GM18873 (cell line): ENCODE results near the gene KCNH2.

Source experiments
- ATAC-seq: cut with Tn5 transposase; IDR thresholded peaks from one replicate; pipeline ENCODE4 v1.9.1; 2021; ENCODE audit warnings: mild to moderate bottlenecking, moderate library complexity, moderate number of reproducible peaks; ENCODE audit not compliant: unreplicated experiment, low FRiP score

Gene KCNH2

GRCh38 chr7:150977382-150978125 lies 567 bp downstream of the KCNH2 start:
- no peak for ATAC-seq

DNA sequence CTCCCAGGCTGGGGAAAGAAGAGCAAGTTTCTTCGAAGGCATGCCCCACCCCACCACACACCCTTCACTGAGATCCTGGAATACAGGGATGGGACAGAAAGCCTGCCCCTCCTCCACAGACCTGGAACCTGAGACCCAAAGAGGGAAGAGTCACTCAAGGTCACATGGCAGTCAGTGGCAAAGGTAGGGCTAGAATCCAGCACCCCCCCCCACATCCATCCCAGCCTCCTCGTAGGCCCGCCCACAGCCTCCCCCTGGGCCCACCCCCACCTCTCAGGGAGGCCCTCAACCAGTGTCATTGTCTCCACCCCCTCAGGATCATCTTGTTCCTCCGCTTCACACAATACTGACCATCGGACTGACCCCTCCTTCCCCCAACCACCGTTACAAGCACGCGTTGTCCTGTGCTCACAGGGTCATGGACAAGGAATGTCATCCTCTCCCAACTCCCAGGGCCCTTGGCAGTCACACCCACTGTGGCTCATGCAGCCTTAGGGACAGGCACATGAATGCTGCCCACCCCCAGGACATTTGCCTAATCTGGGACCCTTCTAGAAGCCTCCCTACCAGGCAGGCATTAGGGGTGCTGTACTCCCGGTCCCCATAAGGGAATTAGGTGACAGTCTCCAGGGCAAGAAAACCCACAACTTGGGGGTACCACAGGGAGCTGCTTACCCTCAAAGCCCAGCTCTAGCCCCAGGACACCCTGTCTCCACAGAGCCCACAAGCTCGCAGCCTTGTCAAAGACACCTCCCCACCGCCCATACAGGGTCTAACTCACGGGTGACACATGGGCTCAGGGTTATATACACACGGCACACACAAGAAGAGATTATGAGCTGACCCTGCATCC lies 1.4 kb downstream of the KCNH2 start:
- no peak for ATAC-seq

DNA sequence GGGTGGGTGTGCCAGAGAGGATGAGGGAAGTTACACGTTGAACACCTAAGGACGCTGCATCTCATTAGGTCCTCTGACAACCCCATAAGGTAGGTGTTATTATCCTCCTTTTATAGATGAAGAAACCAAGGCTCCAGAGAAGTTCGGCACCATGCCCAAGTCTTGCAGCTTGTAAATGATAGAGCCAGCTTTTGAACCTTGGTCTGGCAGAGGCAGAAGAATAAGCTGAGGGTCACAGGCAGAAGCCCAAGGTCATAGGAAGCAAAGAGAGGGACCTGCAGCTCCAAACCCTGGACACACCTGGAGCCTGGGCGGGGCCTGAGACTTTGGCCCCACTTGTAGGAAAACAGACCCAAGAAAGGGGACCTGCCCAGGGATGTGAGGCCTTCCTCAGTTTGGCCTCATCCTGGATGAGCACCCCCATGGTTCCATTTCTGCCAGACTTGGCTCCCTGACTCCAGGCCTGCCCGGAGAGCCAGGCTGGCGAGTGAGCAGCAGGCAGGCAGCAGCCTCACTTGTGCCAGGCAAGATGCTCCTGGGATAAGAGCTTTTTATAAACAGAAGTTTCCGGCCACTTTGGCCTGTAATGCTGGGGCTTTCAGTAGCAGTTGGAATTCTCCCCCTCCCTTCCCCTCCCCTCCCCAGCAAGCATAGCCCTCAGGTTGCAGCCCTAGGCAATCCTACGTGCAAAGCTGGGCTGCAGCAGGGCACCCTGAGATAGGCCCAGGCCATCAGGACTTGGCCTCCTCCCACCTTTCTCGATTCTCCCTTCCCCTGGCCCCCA lies 2.4 kb downstream of the KCNH2 start:
- no peak for ATAC-seq

DNA sequence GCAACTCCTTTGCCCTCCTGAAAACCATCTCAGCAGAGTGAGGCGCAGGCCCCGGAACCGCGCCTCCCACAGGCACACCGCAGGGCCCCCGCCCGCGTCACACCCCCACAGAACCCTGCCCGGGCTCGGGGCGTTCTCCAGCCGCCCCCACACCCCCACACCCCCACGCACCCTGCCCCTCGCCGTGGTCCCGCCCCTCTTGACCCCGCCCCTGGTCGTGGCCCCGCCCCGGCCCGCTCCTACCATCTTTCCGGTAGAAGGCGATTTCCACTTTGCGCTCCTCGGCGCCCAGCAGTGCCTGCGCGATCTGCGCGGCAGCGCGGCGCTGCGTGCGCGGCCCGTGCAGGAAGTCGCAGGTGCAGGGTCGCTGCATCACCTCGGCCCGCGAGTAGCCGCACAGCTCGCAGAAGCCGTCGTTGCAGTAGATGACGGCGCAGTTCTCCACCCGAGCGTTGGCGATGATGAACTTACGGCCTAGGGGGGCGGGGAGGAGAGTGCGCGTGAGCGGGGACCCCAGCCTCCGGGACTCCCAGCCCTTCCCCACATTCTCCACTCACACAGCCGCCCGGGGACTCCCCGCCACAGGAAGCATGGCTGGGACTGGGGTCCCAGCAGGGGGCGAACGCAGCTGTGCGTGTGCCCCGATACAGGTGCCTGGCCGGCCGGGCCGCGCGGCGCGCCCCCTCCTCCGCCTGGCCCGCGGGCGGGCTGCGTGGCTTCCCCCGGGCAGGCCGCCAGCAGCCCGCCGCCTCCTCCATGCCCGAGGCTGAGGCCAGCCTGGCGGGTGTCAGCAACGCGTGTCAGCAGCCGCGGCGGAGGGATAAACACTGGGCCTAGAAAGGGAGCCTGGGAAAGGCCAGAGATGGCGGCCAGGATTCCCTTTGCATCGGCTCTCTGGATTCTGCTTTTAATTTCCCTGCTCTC lies 3.4 kb downstream of the KCNH2 start:
- peak; percentile 44 for ATAC-seq

DNA sequence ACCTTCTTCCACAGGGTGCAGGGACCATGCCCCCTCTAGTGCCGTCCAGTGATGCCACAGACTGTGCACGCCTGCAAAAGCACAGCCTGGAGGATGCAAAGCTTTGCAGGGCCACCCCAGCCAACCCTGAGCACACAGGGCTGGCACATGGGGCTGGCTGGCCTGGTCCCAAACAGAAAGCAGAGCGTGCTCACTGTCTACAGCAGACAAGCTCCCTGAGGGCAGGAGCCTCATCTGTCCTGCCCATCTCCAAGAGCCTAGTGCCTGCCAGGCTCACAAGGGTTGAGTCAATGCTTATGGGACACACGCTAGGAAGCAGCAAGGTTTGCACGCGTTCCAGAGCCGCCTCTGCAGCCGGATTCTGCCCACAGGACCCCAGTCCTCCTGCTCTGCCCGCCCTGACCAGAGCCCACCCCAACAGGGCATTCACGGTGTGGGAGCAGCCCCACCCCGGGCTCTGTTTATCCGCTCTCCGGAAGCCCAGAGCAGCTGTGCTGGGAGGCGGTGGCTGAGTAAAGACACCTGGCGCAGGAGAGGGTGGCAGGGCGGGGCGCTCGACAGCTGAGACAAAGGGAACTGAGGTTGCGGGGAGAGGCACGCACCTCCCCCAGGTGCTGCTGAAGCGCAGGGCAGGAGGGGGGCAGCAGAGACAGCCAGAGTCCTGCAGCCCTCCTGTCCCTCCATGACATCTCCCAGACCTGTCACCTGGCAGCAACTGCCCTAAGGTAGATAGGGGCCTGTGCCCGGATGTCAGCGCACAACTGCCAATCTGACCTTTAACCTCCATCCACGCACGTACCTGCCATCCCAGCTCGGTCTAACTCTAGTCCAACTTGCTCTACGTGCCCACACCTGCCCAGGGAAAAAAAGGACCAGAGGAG lies 4.3 kb downstream of the KCNH2 start:
- ATAC-seq, result no peak

DNA sequence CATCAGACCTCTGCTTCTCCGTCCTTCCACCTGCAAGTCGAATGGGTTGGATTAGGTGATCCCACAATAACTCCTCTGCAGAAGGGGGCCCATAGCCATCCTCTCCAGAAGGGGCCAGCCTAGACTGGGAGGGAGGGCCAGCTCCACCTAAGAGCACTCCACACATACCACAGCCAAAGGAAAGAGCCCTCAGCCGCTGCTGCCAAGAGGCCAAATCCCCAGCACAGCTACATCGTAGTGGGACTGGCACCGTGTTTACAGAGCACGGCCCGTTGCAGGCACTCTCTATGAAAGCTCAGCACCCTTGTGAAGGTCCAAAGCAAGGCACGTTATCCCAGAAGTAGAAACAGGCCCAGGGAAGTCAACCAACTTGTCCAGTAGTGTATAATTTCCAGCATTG lies 5.4 kb downstream of the KCNH2 start:
- ATAC-seq, result no peak

GRCh38 chr7:150972023-150972468 lies 6.1 kb downstream of the KCNH2 start:
- no peak for ATAC-seq

DNA sequence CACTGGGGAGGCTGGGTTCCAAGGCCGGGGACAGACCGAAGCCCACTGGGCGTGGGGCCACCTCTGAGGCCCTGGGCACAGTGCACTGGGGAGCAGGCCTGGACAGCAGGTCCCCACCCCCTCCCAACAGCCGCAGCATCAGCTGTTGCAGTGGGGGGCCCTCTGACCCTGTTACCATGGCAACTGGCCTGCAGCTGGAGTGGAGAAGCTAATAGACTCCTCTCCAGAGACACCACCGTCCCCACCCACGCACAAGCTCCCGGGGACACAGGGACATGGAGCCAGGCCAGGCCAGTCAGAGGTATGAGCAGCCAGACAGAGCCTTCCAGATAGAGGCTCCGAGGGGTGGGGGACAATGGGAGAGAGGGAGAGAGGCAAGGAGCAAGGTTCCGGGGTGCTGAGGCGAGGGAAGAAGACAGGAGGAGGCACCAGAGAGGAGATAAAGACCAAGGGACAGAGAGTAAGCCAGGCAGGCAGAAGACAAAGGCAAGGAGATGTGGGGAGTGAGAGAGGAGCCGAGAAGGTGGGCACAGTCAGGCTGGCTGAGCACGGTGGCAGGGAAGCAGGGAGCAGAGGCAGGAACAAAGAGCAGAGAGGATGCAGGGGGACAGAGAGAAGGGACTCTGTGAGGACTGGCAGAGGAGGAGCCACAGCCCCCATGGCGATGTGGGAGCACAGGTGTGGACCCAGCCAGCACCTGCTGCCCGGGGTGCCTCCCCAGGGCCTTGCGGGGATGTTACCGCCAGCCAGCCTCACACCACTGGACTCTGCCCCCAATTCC lies 6.7 kb downstream of the KCNH2 start:
- ATAC-seq, result no peak

DNA sequence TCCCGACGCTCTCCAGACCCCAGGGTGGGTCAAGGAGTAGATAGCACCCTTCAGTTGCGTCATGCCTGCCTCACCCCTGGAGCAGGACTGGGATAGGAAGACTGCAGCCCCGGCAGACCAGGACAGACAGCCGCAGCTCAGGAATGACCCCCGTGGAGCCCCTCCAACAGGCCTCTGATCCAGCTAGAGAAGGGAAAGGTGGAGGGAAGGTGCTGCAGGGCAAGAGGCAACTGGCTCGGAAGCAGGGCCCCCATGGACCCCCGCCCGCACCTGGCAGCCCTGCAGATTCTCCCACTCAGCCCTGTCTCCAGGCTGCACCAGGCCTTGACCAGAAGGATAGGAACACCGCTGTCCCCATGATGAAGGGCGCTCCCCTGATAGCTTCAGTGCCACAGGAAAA lies 7.7 kb downstream of the KCNH2 start:
- ATAC-seq, result no peak

DNA sequence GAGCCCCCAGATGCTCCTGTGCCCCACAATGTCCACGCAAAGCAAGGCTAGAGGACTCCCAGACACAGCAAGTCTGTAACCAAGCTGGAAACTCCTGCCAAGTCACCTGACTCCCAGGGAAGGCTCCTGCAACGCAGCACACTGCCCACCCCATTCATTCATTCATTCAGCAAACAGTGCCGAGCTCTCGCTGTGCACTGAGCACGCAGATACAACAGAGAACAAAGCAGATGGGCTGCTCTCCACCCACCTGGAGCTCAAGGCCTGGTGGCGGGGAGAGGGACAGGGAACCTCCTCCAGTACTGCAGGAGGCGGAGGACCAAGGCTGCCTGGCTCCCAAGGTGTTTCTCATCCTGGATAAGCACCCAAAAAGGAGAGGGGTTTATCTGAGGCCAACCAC lies 8.6 kb downstream of the KCNH2 start:
- ATAC-seq, result no peak

GRCh38 chr7:150968734-150969372 lies 9.3 kb downstream of the KCNH2 start:
- no peak for ATAC-seq

- no peak for ATAC-seq
Measured at GRCh38 chr7:150968056-150968733, 9.9 kb downstream of the KCNH2 start.

- no peak for ATAC-seq
Measured at GRCh38 chr7:150967349-150967748, 10.8 kb downstream of the KCNH2 start.

- no peak for ATAC-seq
Measured at GRCh38 chr7:150966002-150966401, 12.1 kb downstream of the KCNH2 start.

DNA sequence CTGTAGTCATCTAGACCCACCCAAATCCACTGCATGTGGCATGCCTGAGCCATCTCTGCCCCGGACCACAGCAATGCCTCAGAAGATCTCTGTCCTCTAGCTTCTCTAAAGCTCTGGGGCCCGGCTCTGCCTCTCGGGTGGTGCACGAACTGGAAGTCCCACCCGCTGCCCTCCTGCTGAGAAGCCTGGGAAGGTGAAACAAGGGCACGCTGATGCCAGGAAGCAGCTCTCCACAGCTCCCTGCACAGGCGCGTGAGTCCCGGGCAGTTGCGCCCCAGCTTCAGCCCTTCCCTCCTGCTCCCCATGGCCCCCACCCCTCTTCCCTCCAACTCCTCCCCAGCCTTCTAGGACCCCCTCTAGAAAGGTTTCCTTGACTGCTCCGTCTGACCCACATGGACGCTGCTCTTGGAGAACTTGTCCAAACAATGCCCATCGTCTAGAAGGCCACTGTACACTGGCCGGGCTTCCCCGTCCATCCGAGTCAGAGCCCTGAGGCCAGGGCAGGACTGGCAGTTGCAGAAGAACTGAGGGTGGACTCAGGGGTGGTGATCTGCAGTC lies 12.8 kb downstream of the KCNH2 start:
- ATAC-seq, result no peak

DNA sequence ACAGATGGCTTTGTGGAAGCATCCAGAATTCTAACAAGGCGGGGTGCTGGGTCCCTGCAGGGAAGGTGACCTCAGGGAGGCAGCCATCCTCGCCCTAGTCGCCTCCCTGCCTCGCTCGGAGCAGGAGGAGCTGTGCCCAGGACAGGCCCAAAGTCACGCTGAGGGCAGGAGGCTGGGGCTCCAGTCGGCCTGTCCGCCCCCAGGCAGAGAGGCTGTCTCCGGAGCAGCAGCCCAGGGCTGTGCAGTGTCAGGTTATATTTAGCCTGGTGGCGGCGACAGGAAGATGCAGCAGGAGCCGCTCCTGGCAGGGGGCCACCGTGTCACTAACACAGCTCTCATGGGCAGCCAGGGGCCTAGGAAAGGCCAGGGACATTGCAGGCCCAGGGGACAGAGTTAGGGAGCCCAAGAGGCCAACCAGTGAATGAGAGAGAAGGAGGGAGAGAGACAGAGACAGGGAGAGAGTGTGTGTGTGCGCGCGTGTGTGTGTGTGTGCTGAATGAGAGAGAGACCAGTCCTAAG lies 13.5 kb downstream of the KCNH2 start:
- no peak for ATAC-seq
